Measurements from ENCODE around the gene DPP6. TPM values are rescaled to one million over a fixed set of nuclear protein-coding genes. Genes with fewer than 3 reads are reported as not detected.

The DPP6 gene
- polyA plus RNA-seq, 1 of the 3 experiments (the other 2 are of a cell fraction), result not detected

GRCh38 chr7:154656618-154657017, 604.4 kb downstream of the DPP6 start (continued):
- TF ChIP-seq CTCF (IDR thresholded peaks at IDR 0.05), result no peak

GRCh38 chr7:154666768-154667167, 614.6 kb downstream of the DPP6 start:
- Histone ChIP-seq H2AFZ (ENCODE audit: low read depth) (no peak overlapping the region), H3K9me3 (peaks cover 25% of the 10 kb centered on the region; the same call in 1 of the 2 replicates), H3K27me3 (ENCODE audit: insufficient read depth) (no peaks in the 10 kb centered on the region), H3K79me2 (ENCODE audit: insufficient read depth) (no peaks in the 10 kb centered on the region), H3K27ac (ENCODE audit: low read depth in 2 of 2, low read length in 1 of 2) (no peak overlapping the region), H3K4me3 (ENCODE audit: low read depth in 2 of 2, low read length in 1 of 2) (no peak overlapping the region), H3K4me2 (no peak overlapping the region), H4K20me1 (ENCODE audit: insufficient read depth) (no peaks in the 10 kb centered on the region), H3K36me3 (replicated peaks in 1 of 2; ENCODE audit: control insufficient read depth in 1 of 2, insufficient read depth in 2 of 2, low read length in 1 of 2) (no peaks in the 10 kb centered on the region), H3K4me1 (ENCODE audit: control insufficient read depth in 1 of 2, insufficient read depth in 2 of 2, low read depth in 1 of 2, low read length in 1 of 2) (no peaks in the 10 kb centered on the region), H3F3A (replicated peaks; ENCODE audit: insufficient read depth) (peaks cover 3% of the 10 kb centered on the region), H3K9me2 (no peaks in the 10 kb centered on the region), H3K9ac (no peak overlapping the region)
- TF ChIP-seq FOSL2 (IDR thresholded peaks at IDR 0.05; ENCODE audit: borderline replicate concordance, low read depth), result no peak
- no peak for TF ChIP-seq RAD21 (IDR thresholded peaks at IDR 0.05; ENCODE audit: low read length)
- TF ChIP-seq TAF1 (IDR thresholded peaks at IDR 0.05; ENCODE audit: borderline replicate concordance, low read depth, low read length), result no peak
- TF ChIP-seq EZH2phosphoT487 (IDR thresholded peaks at IDR 0.05; ENCODE audit: borderline replicate concordance, low read depth), result no peak
- no peak for TF ChIP-seq MAX (IDR thresholded peaks at IDR 0.05; ENCODE audit: low read depth)
- TF ChIP-seq GABPA (IDR thresholded peaks at IDR 0.05; ENCODE audit: low read depth), result no peak
- no peak for TF ChIP-seq MXI1 (IDR thresholded peaks at IDR 0.05; ENCODE audit: low read depth, low read length)
- TF ChIP-seq NFIC (IDR thresholded peaks at IDR 0.05; ENCODE audit: borderline replicate concordance), result no peak
- no peak for TF ChIP-seq TEAD4 (IDR thresholded peaks at IDR 0.05; ENCODE audit: borderline replicate concordance, insufficient read depth)
- TF ChIP-seq ZBTB33 (IDR thresholded peaks at IDR 0.05; ENCODE audit: borderline replicate concordance, low read depth), result no peak
- TF ChIP-seq CTCF (IDR thresholded peaks at IDR 0.05), result no peak
- TF ChIP-seq USF1 (IDR thresholded peaks at IDR 0.05; ENCODE audit: borderline replicate concordance, low read depth), result no peak
- DNase-seq, result no peak
- ChIA-PET POLR2A (no interaction called here), CTCF (interaction anchor here (1.0 kb wide), 1 partner anchor 10 kb away, joined by 3 read pairs; no protein-coding TSS in a partner anchor)
- 38% methylated on average over 1 of the region's 1 CpG for WGBS (ENCODE audit: low lambda C conversion rate)
